GM21447 (cell line): ENCODE results near the gene OR14C36.
"Not testable (repeated sequence)": the region's sequence is repeated elsewhere in the genome, so short reads cannot be mapped to it uniquely, and the experiment has no call there.

Experiments
- ATAC-seq: cut with Tn5 transposase; IDR thresholded peaks from one replicate; pipeline ENCODE4 v1.9.1; 2021; ENCODE audit not compliant: unreplicated experiment

Gene OR14C36

GRCh38 chr1:248348475-248348874 is at the start of gene OR14C36:
TSS of gene OR14C36 (plus strand) at chr1:248348775. CDS start at chr1:248348775, 0 bp downstream.
- ATAC-seq: no peak

GRCh38 chr1:248303324-248303723 is 45.3 kb upstream of the OR14C36 start, which contains the start of gene OR2T12:
TSS of gene OR2T12 (minus strand) at chr1:248303424. CDS start at chr1:248295578, 7,846 bp downstream.
- ATAC-seq: no peak

- ATAC-seq: not testable (repeated sequence)
Measured at GRCh38 chr1:248305672-248306071, 42.9 kb upstream of the OR14C36 start.

GRCh38 chr1:248306103-248306502 is 42.5 kb upstream of the OR14C36 start:
- ATAC-seq: no peak

- not testable (repeated sequence) for ATAC-seq
Measured at GRCh38 chr1:248306740-248307139, 41.8 kb upstream of the OR14C36 start.

- ATAC-seq: no peak
Measured at GRCh38 chr1:248316796-248317195, 31.8 kb upstream of the OR14C36 start.

- no peak for ATAC-seq
Measured at GRCh38 chr1:248324468-248324867, 24.1 kb upstream of the OR14C36 start, which contains the start of gene OR2M7. TSS of gene OR2M7 (minus strand) at chr1:248324568. CDS start at chr1:248324568, 0 bp downstream.

- ATAC-seq: no peak
Measured at GRCh38 chr1:248343451-248343850, 5.1 kb upstream of the OR14C36 start.

- no peak for ATAC-seq
Measured at GRCh38 chr1:248359415-248359814, 10.8 kb downstream of the OR14C36 start.

GRCh38 chr1:248361121-248361715 is 12.6 kb downstream of the OR14C36 start, which contains the start of gene OR2T4:
TSS of gene OR2T4 (plus strand) at chr1:248361665. CDS start at chr1:248361665, 0 bp downstream.
- no peak for ATAC-seq

GRCh38 chr1:248366609-248367008 is 18.0 kb downstream of the OR14C36 start:
- ATAC-seq: no peak

GRCh38 chr1:248372394-248372793 is 23.8 kb downstream of the OR14C36 start:
- ATAC-seq: no peak

GRCh38 chr1:248373761-248374160 is 25.2 kb downstream of the OR14C36 start:
- no peak for ATAC-seq

- ATAC-seq: no peak
Measured at GRCh38 chr1:248375446-248375845, 26.9 kb downstream of the OR14C36 start, which contains the start of gene OR2T6. TSS of gene OR2T6 (plus strand) at chr1:248375746. CDS start at chr1:248387609, 11,863 bp downstream.

GRCh38 chr1:248376916-248377315 is 28.3 kb downstream of the OR14C36 start:
- ATAC-seq: no peak

GRCh38 chr1:248380854-248381253 is 32.3 kb downstream of the OR14C36 start:
- ATAC-seq: no peak

- no peak for ATAC-seq
Measured at GRCh38 chr1:248388426-248388825, 39.9 kb downstream of the OR14C36 start.

- ATAC-seq: no peak
Measured at GRCh38 chr1:248393050-248393449, 44.5 kb downstream of the OR14C36 start.
